GM23248 (cell line): Measurements from ENCODE around the gene RMP24.
A peak's percentile ranks its signal among the peaks of the same experiment; 100 is the strongest.

Experiments used
- DNase-seq: peaks from one replicate; pipeline ENCODE4 v3.0.0-alpha.2; 2015
- H2AFZ ChIP-seq: fragments of 200-600 bp; sonication (generic); 2 replicates; pipeline ENCODE4 v1.6.1; 2016; ENCODE audit warnings: antibody characterized with exemption
- H3F3A ChIP-seq: fragments of 200-600 bp; sonication (generic); 2 replicates; pipeline ENCODE4 v1.6.1; 2016; ENCODE audit warnings: mild to moderate bottlenecking, antibody characterized with exemption, mixed run types; ENCODE audit not compliant: insufficient read depth
- H3K27ac ChIP-seq: fragments of 200-600 bp; sonication (generic); 2 replicates; pipeline ENCODE4 v1.5.1; 2016; ENCODE audit warnings: mild to moderate bottlenecking
- H3K27me3 ChIP-seq: fragments of 200-600 bp; sonication (generic); replicated peaks from 2 replicates; pipeline ENCODE4 v1.6.1; 2016; ENCODE audit warnings: mild to moderate bottlenecking; ENCODE audit not compliant: insufficient read depth
- H3K36me3 ChIP-seq: fragments of 200-600 bp; sonication (generic); 2 replicates; pipeline ENCODE4 v1.6.1; 2016; ENCODE audit warnings: low read depth, mild to moderate bottlenecking
- H3K4me1 ChIP-seq: fragments of 200-600 bp; sonication (generic); 2 replicates; pipeline ENCODE4 v1.6.1; 2016; ENCODE audit warnings: mild to moderate bottlenecking; ENCODE audit not compliant: insufficient read depth
- H3K4me2 ChIP-seq: fragments of 200-600 bp; sonication (generic); one replicate; pipeline ENCODE4 v1.6.1; 2016; ENCODE audit warnings: mild to moderate bottlenecking; ENCODE audit not compliant: unreplicated experiment
- H3K4me3 ChIP-seq: fragments of 200-600 bp; sonication (generic); 2 replicates; pipeline ENCODE4 v1.5.1; 2016; ENCODE audit warnings: mild to moderate bottlenecking
- H3K79me2 ChIP-seq: fragments of 200-600 bp; sonication (generic); 2 replicates; pipeline ENCODE4 v1.6.1; 2016; ENCODE audit warnings: mild to moderate bottlenecking; ENCODE audit not compliant: insufficient read depth
- H3K9ac ChIP-seq: fragments of 200-600 bp; sonication (generic); 2 replicates; pipeline ENCODE4 v1.6.1; 2016; ENCODE audit warnings: mild to moderate bottlenecking
- H3K9me2 ChIP-seq: fragments of 200-600 bp; sonication (generic); 2 replicates; pipeline ENCODE4 v1.6.1; 2016; ENCODE audit warnings: mixed run types, mild to moderate bottlenecking, moderate library complexity; ENCODE audit not compliant: insufficient read depth
- H3K9me3 ChIP-seq: fragments of 200-600 bp; sonication (generic); one replicate; pipeline ENCODE4 v1.6.1; 2017; ENCODE audit warnings: low read depth
- H4K20me1 ChIP-seq: fragments of 200-600 bp; sonication (generic); 2 replicates; pipeline ENCODE4 v1.6.0; 2016; ENCODE audit not compliant: insufficient read depth
- EZH2 ChIP-seq: fragments of 200-600 bp; sonication (generic); IDR thresholded peaks from 2 replicates; pipeline ENCODE4 v1.6.1; 2018; ENCODE audit warnings: antibody characterized with exemption, mild to moderate bottlenecking; ENCODE audit not compliant: insufficient read depth, poor library complexity, severe bottlenecking
- EZH2phosphoT487 ChIP-seq: fragments of 200-600 bp; sonication (generic); IDR thresholded peaks from 2 replicates; pipeline ENCODE4 v1.6.1; 2018; ENCODE audit warnings: antibody characterized with exemption, moderate library complexity, mild to moderate bottlenecking, low read depth; ENCODE audit not compliant: insufficient read depth
- WGBS, 2 experiments: methylation state at CpG; one replicate each; pipeline ENCODE4 v1.1.6; 2015 to 2017; ENCODE audit warnings: low lambda C conversion rate in 2 of 2, low coverage in 1 of 2; ENCODE audit errors: missing lambda C conversion rate in 2 of 2; 5-methylcytosine and 5-hydroxymethylcytosine counted together
- in situ Hi-C: fragments of 300-500 bp; cut with MboI; formaldehyde crosslinking; loops from 2 replicates; pipeline ENCODE4 v1.15.0; 2020

The RMP24 gene

GRCh38 chr18:35933982-35934381 is 38.5 kb upstream of the RMP24 start:
- no peaks in the 10 kb centered on the region for H3K4me1 ChIP-seq
- no peaks in the 10 kb centered on the region for H3K9me3 ChIP-seq
- H3K4me2 ChIP-seq = no peak overlapping the region
- no peak overlapping the region for H3K27ac ChIP-seq
- H3F3A ChIP-seq = no peaks in the 10 kb centered on the region
- DNase-seq = no peak
- 50 to 53% methylated on average over 8 of the region's 8 CpGs for WGBS, 2 experiments
- H3K9ac ChIP-seq = no peak overlapping the region
- H3K79me2 ChIP-seq = no peaks in the 10 kb centered on the region
- no peaks in the 10 kb centered on the region for H4K20me1 ChIP-seq
- H3K27me3 ChIP-seq = no peaks in the 10 kb centered on the region; the same call in 1 of the 2 replicates
- no peak overlapping the region for H2AFZ ChIP-seq
- no peaks in the 10 kb centered on the region for H3K9me2 ChIP-seq
- in situ Hi-C loops = no loop called here
- TF ChIP-seq EZH2 (no peak), EZH2phosphoT487 (no peak)
- H3K4me3 ChIP-seq = no peak overlapping the region
- no peaks in the 10 kb centered on the region for H3K36me3 ChIP-seq

- no peak for DNase-seq
- no peaks in the 10 kb centered on the region for H3K79me2 ChIP-seq
- H3F3A ChIP-seq = no peaks in the 10 kb centered on the region
- no peak overlapping the region for H3K4me3 ChIP-seq
- no peaks in the 10 kb centered on the region for H4K20me1 ChIP-seq
- no peaks in the 10 kb centered on the region for H3K4me1 ChIP-seq
- no peak overlapping the region for H3K4me2 ChIP-seq
- no peaks in the 10 kb centered on the region for H3K9me3 ChIP-seq
- in situ Hi-C loops = no loop called here
- H3K9me2 ChIP-seq = no peaks in the 10 kb centered on the region
- no peak overlapping the region for H2AFZ ChIP-seq
- H3K36me3 ChIP-seq = no peaks in the 10 kb centered on the region
- TF ChIP-seq EZH2 = no peak
- TF ChIP-seq EZH2phosphoT487 = no peak
- H3K27me3 ChIP-seq = no peaks in the 10 kb centered on the region; the same call in 1 of the 2 replicates
- no peak overlapping the region for H3K9ac ChIP-seq
- 44 to 45% methylated on average over 5 of the region's 5 CpGs for WGBS, 2 experiments
- H3K27ac ChIP-seq = no peak overlapping the region
Measured at GRCh38 chr18:35934891-35935290, 37.6 kb upstream of the RMP24 start.

- Histone ChIP-seq H4K20me1 (no peaks in the 10 kb centered on the region), H3K4me2 (no peak overlapping the region), H3K27ac (no peak overlapping the region), H3K79me2 (no peaks in the 10 kb centered on the region), H3K4me1 (no peaks in the 10 kb centered on the region), H3F3A (no peaks in the 10 kb centered on the region), H3K9ac (no peak overlapping the region), H3K9me3 (no peaks in the 10 kb centered on the region), H3K27me3 (no peaks in the 10 kb centered on the region; the same call in 1 of the 2 replicates), H2AFZ (no peak overlapping the region), H3K36me3 (no peaks in the 10 kb centered on the region), H3K4me3 (no peak overlapping the region), H3K9me2 (no peaks in the 10 kb centered on the region)
- TF ChIP-seq EZH2phosphoT487 (no peak), EZH2 (no peak)
- DNase-seq = no peak
- WGBS, 2 experiments = 41 to 44% methylated on average over 4 of the region's 4 CpGs
- in situ Hi-C loops = no loop called here
Measured at GRCh38 chr18:35935805-35936204, 36.7 kb upstream of the RMP24 start.

GRCh38 chr18:35936951-35937350 is 35.5 kb upstream of the RMP24 start:
- no peak for DNase-seq
- Histone ChIP-seq H3K9ac (no peak overlapping the region), H3K27ac (no peak overlapping the region), H3K4me1 (no peaks in the 10 kb centered on the region), H4K20me1 (no peaks in the 10 kb centered on the region), H3K27me3 (no peaks in the 10 kb centered on the region; the same call in 1 of the 2 replicates), H3K9me3 (no peaks in the 10 kb centered on the region), H3K9me2 (no peaks in the 10 kb centered on the region), H2AFZ (no peak overlapping the region), H3K36me3 (no peaks in the 10 kb centered on the region), H3K79me2 (no peaks in the 10 kb centered on the region), H3F3A (no peaks in the 10 kb centered on the region), H3K4me3 (no peak overlapping the region), H3K4me2 (no peak overlapping the region)
- TF ChIP-seq EZH2 (no peak), EZH2phosphoT487 (no peak)
- in situ Hi-C loops = no loop called here
- WGBS, 2 experiments = 36 to 38% methylated on average over 1 of the region's 1 CpG

- Histone ChIP-seq H3K4me1 (no peaks in the 10 kb centered on the region), H3K27ac (no peak overlapping the region), H3K36me3 (no peaks in the 10 kb centered on the region), H3K79me2 (no peaks in the 10 kb centered on the region), H3K27me3 (no peaks in the 10 kb centered on the region; the same call in 1 of the 2 replicates), H3K9me3 (no peaks in the 10 kb centered on the region), H3K9ac (no peak overlapping the region), H3K9me2 (no peaks in the 10 kb centered on the region), H3F3A (no peaks in the 10 kb centered on the region), H3K4me3 (no peak overlapping the region), H4K20me1 (no peaks in the 10 kb centered on the region), H3K4me2 (no peak overlapping the region), H2AFZ (no peak overlapping the region)
- in situ Hi-C loops = no loop called here
- TF ChIP-seq EZH2phosphoT487 = no peak
- TF ChIP-seq EZH2 = no peak
- DNase-seq = peak; percentile 26
- WGBS, 2 experiments = 8 to 12% methylated on average over 1 of the region's 1 CpG
Measured at GRCh38 chr18:35938158-35938557, 34.3 kb upstream of the RMP24 start.
